Activated effector memory CD4-positive, alpha-beta T cell treated with anti-CD3 and anti-CD28 coated beads, Interleukin-2, amount 50 U/mL, for 16 hours (primary cell): ENCODE measurements around the gene PCLO.

Experiments used
- DNase-seq: peaks from one replicate; pipeline ENCODE4 v3.0.0-alpha.2; 2020

PCLO gene

GRCh38 chr7:83036130-83036529 lies 126.6 kb downstream of the PCLO start:
- no peak for DNase-seq

DNA sequence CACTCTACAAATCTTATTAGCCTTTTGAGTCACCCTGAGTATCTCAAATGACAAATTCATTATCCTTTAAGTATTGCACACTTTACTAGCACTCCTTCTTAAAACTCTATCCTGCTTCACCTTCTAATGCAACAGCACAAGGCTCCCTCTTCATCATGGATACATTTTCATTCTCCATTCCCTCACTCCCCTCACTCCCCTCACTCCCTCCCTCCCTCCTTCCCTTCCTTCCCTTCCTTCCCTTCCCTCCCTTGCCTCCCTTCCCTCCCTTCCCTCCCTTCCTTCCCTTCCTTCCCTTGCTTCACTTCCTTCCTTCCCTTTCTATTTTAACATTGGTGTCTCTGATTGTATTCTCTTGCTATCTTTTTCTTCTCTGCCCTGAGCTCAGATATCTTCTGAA lies 130.5 kb downstream of the PCLO start:
- no peak for DNase-seq

- DNase-seq: peak; percentile 44
These were observed 138.6 kb downstream of the PCLO start for GRCh38 chr7:83023817-83024665.

- no peak for DNase-seq
These were observed 141.7 kb downstream of the PCLO start for GRCh38 chr7:83021032-83021431.

GRCh38 chr7:83020161-83020560 lies 142.5 kb downstream of the PCLO start:
- no peak for DNase-seq

- DNase-seq: no peak
These were observed 146.8 kb downstream of the PCLO start for GRCh38 chr7:83015916-83016315.

GRCh38 chr7:83014546-83014945 lies 148.1 kb downstream of the PCLO start:
- no peak for DNase-seq

- no peak for DNase-seq
These were observed 150.7 kb downstream of the PCLO start for GRCh38 chr7:83011954-83012353.

GRCh38 chr7:83005410-83005809 lies 157.3 kb downstream of the PCLO start:
- DNase-seq: no peak

- DNase-seq: no peak
These were observed 161.2 kb downstream of the PCLO start for GRCh38 chr7:83001362-83002040.

DNA sequence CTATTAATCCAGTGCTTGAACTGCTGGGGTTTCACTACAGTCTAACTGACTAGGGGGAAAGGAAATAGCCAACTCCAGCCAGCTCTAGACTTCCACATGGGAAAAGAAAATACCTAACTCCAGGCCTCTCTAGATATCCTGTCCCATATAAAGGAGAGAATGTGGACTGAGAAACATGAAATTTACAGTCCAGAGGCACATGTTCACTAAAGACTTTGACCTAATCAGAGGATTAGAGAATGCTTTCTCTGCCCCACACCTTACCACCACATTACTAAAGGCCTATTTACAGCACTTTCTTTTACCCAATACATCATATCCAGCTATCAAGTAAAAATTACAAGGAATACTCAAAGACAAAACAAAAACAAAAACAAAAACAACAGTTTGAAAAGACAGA lies 164.2 kb downstream of the PCLO start:
- DNase-seq: no peak

DNA sequence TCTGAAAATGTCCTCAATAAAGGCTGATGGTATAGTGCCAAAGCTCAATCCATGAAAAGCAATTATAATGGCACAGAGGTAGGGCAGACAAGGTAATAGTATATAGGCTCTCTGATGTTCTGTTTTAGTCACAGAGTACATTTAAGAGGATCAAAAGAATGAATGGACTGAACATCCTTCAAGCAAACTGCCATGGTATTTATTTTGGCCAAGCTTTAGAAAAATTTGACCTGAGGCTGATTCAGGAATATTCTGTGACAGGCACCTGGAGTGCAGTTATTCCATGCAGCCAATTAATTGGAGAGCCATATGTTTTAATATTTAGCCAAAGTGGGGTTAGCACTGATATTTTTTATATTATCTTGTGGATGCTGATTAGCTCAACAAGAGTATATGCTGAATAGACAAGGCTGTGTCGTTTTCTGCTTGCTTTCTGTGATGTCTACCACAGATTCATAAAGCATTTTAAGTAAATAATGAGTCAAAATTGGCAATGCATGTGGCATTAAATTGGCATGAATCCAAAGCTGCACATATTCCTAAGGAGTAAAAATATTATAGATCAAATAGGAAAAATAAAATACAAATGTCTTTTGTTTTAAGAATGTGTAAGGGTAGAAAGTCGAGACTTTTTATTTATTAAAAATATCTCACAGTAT lies 177.4 kb downstream of the PCLO start:
- DNase-seq: no peak

DNA sequence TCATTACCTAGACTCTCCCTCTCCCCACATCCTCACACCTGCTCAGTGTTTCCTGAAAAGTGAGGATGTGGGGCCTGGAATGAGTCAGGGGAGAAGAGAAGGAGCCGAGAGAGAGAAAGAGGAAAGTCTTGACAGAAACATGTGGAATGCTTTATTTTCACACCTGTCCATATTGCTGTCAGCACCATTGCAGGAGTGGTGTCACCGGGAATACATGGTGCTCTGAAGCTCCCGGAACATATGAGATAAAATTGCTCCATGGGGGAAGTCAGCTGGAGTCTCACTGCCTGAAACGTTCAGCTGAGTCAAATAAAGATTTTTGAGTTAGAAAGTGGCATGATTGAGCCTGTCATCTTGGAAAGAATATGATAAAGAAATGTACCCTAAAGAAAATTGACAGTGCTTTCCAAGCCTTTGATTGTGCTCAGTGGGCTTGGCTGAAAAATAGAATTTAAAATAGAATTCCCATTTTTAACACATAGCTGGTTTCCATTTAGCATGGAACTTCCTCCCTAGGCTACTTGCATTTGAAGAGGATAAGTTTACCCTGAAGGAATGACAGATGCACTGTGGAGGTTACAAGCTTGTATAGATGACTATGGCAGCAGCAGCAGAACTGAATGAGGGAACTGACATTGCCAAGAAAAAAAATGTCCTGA lies 182.4 kb downstream of the PCLO start:
- no peak for DNase-seq

GRCh38 chr7:82975811-82976468 lies 186.7 kb downstream of the PCLO start:
- no peak for DNase-seq

DNA sequence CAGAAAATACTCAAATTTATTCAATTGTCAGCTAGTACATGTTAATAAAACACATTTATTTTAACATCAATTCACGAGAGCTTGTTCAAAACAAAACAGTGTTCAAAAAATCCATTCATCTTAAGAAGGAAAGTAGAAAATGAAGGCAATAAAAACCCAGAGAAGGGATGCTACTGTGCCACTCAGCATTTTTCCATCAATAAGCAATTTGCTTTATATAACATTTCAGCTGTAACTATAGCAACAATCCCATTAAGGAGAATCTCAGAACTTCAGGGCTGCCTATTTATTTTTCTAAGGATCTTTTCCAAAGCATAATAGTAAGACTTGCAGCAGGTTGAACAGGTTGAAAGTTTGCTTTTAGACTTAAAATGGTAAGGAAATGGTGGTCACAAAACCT lies 190.5 kb downstream of the PCLO start:
- DNase-seq: no peak

DNA sequence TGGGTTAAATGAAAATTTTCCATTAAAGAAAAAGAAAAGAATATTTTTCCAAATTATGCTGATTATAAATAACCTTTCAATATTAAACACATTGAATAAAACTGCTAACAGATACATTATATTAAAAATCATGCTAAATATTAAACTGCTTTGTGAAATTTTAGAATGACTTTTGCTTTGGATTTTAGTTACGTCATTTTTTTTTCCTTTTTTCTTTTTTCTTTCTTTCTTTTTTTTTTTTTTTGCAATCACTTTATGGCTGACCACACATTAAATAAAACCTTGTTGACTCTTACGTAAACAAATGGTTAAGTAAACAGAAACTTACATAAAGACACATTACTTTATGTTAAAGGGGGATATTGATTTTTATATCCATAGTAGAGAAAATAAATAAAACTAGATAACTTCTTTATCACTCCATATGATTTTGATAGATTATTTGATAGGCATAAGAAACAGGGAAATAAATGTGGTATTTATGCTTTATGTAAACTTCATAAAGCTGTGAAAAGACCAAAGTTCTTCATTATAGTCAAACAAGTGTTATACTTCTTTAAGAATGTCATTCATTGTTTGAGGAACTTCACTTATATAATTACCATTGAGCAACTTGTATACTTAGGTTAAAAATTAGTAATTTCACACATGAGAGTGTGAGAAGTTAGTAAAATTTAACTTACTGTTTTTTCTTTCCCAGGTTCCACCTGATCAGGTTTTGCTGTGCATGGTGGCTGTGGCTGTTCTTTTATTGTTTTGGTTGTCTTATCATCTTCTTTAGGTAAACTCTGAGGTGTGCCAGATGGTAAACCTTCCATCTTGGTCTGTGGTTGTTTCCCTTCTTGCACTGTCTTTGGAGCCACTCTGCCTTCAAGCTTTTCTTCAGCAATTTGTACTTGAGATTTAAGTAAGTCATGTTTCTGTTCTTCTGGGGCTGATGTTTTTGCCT lies 197.3 kb downstream of the PCLO start:
- no peak for DNase-seq

DNA sequence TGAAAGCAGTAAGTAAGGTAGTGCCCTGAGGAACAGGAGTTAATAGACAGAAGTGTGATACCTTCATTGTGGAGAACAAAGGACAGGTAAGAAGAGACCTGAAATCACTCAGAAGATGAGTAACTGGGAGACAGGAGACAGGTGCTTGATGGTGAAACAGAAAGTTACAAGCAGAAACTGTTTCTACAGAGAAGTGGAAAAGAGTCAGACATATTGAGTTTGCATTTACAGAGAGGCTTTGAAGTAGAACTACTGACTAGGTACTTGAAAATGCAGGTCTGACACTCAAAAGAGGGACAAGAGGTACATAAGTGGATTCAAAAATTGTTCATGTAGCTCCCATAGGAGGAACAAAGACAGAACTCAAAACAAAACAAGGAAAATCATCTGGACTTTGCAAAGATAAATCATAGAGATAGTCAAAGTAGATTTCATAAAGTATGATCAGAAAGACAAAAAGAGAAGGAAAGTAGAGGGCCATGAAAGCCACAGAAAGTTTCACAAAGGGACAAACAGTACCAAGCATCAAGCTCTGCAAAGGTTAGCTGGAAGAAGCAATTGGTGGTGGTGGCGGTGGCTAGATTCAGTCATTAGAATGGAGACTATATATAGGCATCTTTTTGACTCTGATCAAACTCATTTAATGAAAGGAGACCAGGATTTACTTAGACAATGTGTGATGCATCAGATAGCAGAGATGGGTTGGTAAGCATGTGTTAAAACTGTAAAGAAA lies 198.4 kb downstream of the PCLO start:
- no peak for DNase-seq

GRCh38 chr7:82961240-82961639 lies 201.4 kb downstream of the PCLO start:
- no peak for DNase-seq

GRCh38 chr7:82959528-82959927 lies 203.2 kb downstream of the PCLO start:
- no peak for DNase-seq

DNA sequence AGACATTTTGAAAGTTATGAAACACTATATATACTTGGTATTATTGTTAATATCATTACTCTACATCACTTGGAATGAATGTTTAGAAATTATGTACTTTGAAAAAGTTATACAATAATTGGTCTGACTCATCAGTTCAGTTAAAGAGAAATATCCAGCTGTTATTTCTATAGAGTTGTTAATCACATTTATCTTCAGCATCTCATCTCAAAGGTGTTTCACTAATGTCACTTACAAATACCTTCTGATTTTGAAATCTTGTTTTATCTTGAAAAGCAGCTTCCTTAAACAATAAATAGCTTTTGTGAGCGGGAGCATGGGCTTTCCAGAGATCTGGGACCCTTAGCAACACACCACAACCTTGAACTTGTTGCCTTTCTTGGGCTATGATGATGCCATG lies 205.2 kb downstream of the PCLO start:
- DNase-seq: no peak
